Nephron (organoid): ENCODE measurements around the gene FLRT2.

Experiments
- H3K27ac Mint-ChIP-seq, 3 experiments: 2 replicates each; pipeline ENCODE4 v1.8.0; 2020; ENCODE audit warnings: mixed read lengths in 3 of 3, mild to moderate bottlenecking in 2 of 3, moderate library complexity in 1 of 3
- H3K27me3 Mint-ChIP-seq: 2 replicates; pipeline ENCODE4 v1.8.0; 2021; ENCODE audit warnings: low read depth, mild to moderate bottlenecking, moderate library complexity, mixed read lengths
- H3K36me3 Mint-ChIP-seq: 2 replicates; pipeline ENCODE4 v1.8.0; 2020; ENCODE audit warnings: low read depth, mixed read lengths
- H3K4me1 Mint-ChIP-seq: 2 replicates; pipeline ENCODE4 v1.8.0; 2020; ENCODE audit warnings: mixed read lengths
- H3K4me3 Mint-ChIP-seq, 3 experiments: 2 replicates each; pipeline ENCODE4 v1.8.0; 2020; ENCODE audit warnings: mild to moderate bottlenecking in 3 of 3, mixed read lengths in 3 of 3, moderate library complexity in 2 of 3
- H3K9me3 Mint-ChIP-seq: 2 replicates; pipeline ENCODE4 v1.8.0; 2020; ENCODE audit warnings: mixed read lengths
- TF ChIP-seq, protein P1 (sequence below), 3 experiments: fragments of 200-600 bp; sonication (generic); IDR thresholded peaks; one replicate each; pipeline ENCODE4 v1.5.0; 2021; ENCODE audit warnings: antibody characterized with exemption in 3 of 3; ENCODE audit not compliant: unreplicated experiment in 3 of 3

Gene FLRT2

GRCh38 chr14:85535321-85535720 lies 5.4 kb downstream of the FLRT2 start:
- H3K27me3 Mint-ChIP-seq: peaks cover 27% of the 10 kb centered on the region
- H3K36me3 Mint-ChIP-seq: peaks cover 53% of the 10 kb centered on the region
- TF ChIP-seq, protein P1, sequence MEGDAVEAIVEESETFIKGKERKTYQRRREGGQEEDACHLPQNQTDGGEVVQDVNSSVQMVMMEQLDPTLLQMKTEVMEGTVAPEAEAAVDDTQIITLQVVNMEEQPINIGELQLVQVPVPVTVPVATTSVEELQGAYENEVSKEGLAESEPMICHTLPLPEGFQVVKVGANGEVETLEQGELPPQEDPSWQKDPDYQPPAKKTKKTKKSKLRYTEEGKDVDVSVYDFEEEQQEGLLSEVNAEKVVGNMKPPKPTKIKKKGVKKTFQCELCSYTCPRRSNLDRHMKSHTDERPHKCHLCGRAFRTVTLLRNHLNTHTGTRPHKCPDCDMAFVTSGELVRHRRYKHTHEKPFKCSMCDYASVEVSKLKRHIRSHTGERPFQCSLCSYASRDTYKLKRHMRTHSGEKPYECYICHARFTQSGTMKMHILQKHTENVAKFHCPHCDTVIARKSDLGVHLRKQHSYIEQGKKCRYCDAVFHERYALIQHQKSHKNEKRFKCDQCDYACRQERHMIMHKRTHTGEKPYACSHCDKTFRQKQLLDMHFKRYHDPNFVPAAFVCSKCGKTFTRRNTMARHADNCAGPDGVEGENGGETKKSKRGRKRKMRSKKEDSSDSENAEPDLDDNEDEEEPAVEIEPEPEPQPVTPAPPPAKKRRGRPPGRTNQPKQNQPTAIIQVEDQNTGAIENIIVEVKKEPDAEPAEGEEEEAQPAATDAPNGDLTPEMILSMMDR (IDR thresholded peaks at IDR 0.05; ENCODE audit: unreplicated experiment in 3 of 3): no peak
- H3K9me3 Mint-ChIP-seq: no peaks in the 10 kb centered on the region
- H3K27ac Mint-ChIP-seq: peak overlapping the region; percentile 92 to 96 (median 95)
- H3K4me1 Mint-ChIP-seq: peaks cover 31% of the 10 kb centered on the region
- peak overlapping the region; percentile 87 to 97 (median 93) for H3K4me3 Mint-ChIP-seq

GRCh38 chr14:85535991-85536832 lies 6.3 kb downstream of the FLRT2 start:
- H3K9me3 Mint-ChIP-seq: no peaks in the 10 kb centered on the region

DNA sequence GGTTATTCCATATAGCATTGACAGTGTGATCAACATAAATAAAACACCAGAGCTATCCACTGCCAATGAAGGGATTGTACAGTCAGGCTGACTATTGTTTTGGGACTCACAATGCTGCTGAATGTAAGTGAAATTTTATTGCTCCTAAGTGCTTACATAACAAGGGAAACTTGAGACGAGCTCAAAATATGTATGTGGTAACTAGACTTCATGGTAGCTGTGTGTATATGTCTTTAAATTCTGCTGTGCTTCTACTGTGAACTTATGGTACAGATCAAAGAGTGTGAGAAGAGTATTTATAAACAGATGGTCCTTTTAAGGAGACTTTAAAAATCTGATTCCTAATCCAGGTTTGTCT lies 6.9 kb downstream of the FLRT2 start:
- H3K4me1 Mint-ChIP-seq: peaks cover 43% of the 10 kb centered on the region
- no peaks in the 10 kb centered on the region for H3K9me3 Mint-ChIP-seq
- H3K27me3 Mint-ChIP-seq: peaks cover 15% of the 10 kb centered on the region
- H3K36me3 Mint-ChIP-seq: peaks cover 68% of the 10 kb centered on the region
- peak overlapping the region; percentile 92 to 96 (median 95) for H3K27ac Mint-ChIP-seq
- TF ChIP-seq, protein P1 (IDR thresholded peaks at IDR 0.05; ENCODE audit: unreplicated experiment in 3 of 3): no peak
- H3K4me3 Mint-ChIP-seq: peak overlapping the region; percentile 87 to 97 (median 93)

More at GRCh38 chr14:85535991-85536832, 6.3 kb downstream of the FLRT2 start:
- H3K36me3 Mint-ChIP-seq: peaks cover 62% of the 10 kb centered on the region
- peaks cover 40% of the 10 kb centered on the region for H3K4me1 Mint-ChIP-seq
- TF ChIP-seq, protein P1 (IDR thresholded peaks at IDR 0.05; ENCODE audit: unreplicated experiment in 3 of 3): peak; percentile 42 to 55 (median 50)
- H3K27me3 Mint-ChIP-seq: peaks cover 20% of the 10 kb centered on the region
- H3K27ac Mint-ChIP-seq: peak overlapping the region; percentile 92 to 96 (median 95)
- peak overlapping the region; percentile 87 to 97 (median 93) for H3K4me3 Mint-ChIP-seq

- Mint-ChIP-seq H3K4me1 (peaks cover 43% of the 10 kb centered on the region), H3K9me3 (no peaks in the 10 kb centered on the region), H3K27me3 (peaks cover 10% of the 10 kb centered on the region), H3K27ac (peak overlapping the region; percentile 92 to 96 (median 95)), H3K4me3 (peak overlapping the region; percentile 87 to 97 (median 93)), H3K36me3 (peaks cover 71% of the 10 kb centered on the region)
- TF ChIP-seq, protein P1 (IDR thresholded peaks at IDR 0.05; ENCODE audit: unreplicated experiment in 3 of 3): no peak
Measured at GRCh38 chr14:85537526-85537925, 7.6 kb downstream of the FLRT2 start.

- H3K9me3 Mint-ChIP-seq: no peaks in the 10 kb centered on the region
- peak overlapping the region; percentile 92 to 96 (median 95) for H3K27ac Mint-ChIP-seq
- peaks cover 5% of the 10 kb centered on the region for H3K27me3 Mint-ChIP-seq
- peaks cover 82% of the 10 kb centered on the region for H3K36me3 Mint-ChIP-seq
- H3K4me3 Mint-ChIP-seq: peak overlapping the region; percentile 87 to 97 (median 93)
- peaks cover 46% of the 10 kb centered on the region for H3K4me1 Mint-ChIP-seq
- TF ChIP-seq, protein P1 (IDR thresholded peaks at IDR 0.05; ENCODE audit: unreplicated experiment in 3 of 3): no peak
Measured at GRCh38 chr14:85538636-85539035, 8.7 kb downstream of the FLRT2 start.
